T-helper 1 cell treated with Interleukin-12 subunit alpha and Interleukin-12 subunit beta and Interleukin-4 antibody, amounts not matched to agents 30 ng/mL and 1 ng/mL, for 36 hours (primary cell): Measurements from ENCODE around the gene HSH2D. TPM values are rescaled to one million over a fixed set of nuclear protein-coding genes. Genes with fewer than 3 reads are reported as not detected.
"Not testable (repeated sequence)": the region's sequence is repeated elsewhere in the genome, so short reads cannot be mapped to it uniquely, and the experiment has no call there.

ENCODE experiments used
- intact Hi-C: fragments of 100-400 bp; cut with micrococcal nuclease; formaldehyde crosslinking; loops from one replicate; pipeline ENCODE4 v1.15.1; 2024
- total RNA-seq: library from RNA; stranded (reverse); gene quantifications from 2 replicates; pipeline ENCODE4 v1.2.3, GENCODE V29; 2022

The HSH2D gene
- total RNA-seq, 1 donor from 2014 or later = 60.5 TPM

DNA sequence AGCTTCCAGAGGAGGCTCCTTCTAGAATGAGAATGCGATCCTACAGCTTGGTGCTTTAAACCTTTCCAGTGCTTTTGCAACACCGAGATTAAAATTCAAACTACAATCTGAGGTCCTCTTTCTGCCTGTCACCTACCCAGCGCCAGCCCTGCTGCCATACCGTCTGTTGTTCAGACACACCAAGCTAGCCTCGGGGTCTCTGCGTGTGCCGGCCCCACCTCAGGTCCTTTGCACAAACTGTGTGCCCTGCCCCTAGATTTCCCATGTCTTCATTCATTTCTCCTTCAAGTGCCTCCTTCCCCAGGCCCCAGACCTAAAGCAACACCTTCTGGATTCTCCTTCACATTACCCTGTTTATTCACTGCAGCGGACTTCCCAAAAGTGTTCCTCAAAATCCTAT lies 11.1 kb downstream of the HSH2D start:
- intact Hi-C loops = no loop called here

DNA sequence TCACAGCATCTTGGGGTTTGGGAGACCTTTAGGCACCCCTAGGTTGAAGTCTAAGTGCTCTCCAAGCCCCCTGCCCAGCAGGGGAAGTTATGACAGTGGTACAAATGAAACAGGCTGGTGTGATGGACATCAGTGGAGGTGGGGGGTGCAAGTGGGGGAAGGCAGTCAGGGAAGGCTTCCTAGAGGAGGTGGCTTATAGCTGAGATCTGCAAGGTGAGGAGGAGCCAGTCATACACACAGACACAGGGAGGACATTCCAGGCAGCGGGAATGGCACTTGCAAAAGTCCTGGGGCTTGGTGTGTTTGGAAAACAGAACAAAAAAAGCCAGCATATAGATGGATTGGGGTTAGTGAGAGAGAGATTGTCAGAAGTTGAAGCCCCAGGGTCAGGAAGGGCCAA lies 11.6 kb downstream of the HSH2D start:
- intact Hi-C loops = no loop called here

- intact Hi-C loops = no loop called here
These were observed 13.4 kb downstream of the HSH2D start for GRCh38 chr19:16156904-16157303.

DNA sequence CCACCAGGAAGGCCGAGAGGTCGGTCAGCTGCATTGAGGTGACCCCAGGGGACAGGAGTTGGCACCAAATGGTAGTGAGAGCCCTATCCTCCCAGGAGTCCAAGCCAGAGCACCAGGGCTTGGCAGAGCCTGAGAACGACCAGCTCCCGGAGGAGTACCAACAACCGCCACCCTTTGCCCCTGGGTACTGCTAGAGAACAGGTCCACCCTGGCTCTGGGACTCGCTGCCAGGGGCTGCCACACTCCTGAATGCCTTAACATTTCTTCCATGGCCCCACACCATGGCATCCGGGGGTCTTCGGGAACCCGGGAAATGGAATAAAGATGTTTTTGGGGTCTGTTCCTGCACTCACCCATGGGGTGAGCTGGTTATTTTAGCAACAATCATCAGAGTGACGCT lies 14.1 kb downstream of the HSH2D start:
- intact Hi-C loops = no loop called here

GRCh38 chr19:16159655-16160054 lies 16.2 kb downstream of the HSH2D start:
- intact Hi-C loops = no loop called here

DNA sequence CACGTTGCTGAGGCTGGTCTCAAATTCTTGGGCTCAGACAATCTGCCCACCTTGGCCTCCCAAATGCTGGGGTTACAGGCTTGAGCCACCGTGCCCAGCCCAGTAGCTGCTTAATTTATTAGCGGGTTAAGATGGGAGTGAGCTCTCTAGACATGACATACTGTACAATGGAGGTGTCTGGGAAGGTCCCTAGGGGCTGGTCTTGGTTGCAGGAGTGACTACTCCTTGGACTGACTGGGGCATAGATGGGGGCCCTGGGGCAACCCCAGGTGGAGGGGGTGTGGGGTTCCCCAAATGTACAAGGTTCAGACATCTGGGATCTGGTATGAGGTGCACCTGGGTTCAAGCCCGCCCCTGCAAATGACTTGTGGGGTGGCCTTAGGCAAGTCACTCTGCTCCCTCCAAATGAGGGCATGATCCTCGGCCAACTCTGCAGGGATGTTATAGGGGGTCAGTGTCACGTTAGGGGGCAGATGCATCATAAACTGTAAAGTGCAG lies 17.0 kb downstream of the HSH2D start:
- intact Hi-C loops = no loop called here

- intact Hi-C loops = no loop called here
These were observed 17.6 kb downstream of the HSH2D start for GRCh38 chr19:16160943-16161560.

DNA sequence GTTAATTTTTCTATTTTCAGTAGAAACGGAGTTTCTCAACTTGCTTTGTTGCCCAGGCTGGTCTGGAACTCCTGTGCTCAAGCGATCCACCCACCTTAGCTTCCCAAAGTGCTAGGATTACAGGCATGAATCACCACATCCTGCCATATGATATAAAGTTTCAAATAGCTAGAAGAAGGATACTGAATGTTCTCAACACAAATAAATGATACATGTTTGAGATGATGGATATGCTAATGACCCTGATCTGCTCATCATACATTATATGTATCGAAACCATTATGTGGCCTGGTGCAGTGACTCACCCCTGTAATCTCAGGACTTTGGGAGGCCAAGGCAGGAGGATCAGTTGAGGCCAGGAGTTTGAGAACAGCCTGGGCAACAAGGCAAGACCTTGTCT lies 18.4 kb downstream of the HSH2D start:
- intact Hi-C loops = no loop called here

DNA sequence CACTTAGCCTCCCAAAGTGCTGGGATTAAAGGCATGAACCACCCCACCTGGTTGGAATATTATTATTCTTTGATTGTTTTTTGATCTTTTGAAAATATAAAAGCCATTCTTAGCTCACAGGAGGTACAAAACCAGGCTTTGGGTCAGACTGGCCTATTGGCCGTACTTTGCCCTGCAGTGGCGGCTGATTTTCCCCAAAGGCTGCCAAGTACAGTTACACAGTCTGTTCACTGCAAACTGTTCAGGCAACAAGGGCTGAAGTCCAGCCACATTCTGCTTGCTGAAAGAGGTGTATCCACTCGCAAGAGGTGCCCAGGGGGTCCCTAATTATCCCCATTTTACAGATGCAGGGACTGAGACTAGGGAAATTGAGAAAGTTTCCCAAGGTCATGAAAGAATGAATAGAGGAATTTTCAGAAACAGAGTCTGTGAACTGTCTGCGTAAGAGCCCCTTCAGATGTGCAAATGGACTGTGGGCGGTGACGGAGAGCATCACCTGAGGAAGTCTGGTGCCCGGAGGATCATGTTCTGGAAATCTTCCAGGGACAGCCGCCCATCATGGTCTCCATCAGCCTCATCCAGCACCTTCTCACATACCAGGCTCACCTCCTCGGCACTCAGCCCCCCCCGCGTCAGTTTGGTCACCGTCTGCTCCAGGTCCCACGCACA lies 20.9 kb downstream of the HSH2D start:
- intact Hi-C loops = no loop called here

GRCh38 chr19:16166417-16166816 lies 22.9 kb downstream of the HSH2D start:
- intact Hi-C loops = no loop called here

- intact Hi-C loops = no loop called here
These were observed 23.6 kb downstream of the HSH2D start for GRCh38 chr19:16167055-16167454.

DNA sequence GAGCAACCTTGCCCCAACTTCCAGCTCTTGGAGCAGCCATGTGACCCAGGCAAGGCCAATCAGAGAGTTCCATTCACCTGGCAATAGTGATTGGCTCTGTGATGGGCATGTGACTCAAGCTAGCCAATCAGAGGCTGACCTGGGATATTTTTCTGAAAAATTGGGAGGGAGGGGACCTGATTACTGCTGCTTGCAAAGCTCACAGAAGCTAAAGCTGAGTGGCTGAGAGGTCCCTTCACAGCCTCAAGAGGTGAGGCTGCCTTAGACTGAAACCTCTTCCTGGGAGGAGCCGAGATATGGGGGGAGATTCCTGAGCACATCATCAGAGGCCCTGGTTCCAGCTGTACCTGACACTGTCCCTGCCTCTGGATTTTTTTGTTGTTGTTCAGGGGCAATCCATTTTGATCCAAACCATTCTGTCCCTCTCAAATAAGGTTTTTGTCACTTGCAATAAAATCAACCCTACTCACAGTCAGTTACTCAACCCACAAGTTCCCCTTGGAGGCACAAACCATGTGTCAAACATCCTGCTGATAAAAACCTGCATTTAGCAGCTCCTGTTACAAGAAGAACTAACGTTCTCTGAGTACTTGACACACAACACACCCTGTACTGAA lies 25.1 kb downstream of the HSH2D start:
- intact Hi-C loops = no loop called here

DNA sequence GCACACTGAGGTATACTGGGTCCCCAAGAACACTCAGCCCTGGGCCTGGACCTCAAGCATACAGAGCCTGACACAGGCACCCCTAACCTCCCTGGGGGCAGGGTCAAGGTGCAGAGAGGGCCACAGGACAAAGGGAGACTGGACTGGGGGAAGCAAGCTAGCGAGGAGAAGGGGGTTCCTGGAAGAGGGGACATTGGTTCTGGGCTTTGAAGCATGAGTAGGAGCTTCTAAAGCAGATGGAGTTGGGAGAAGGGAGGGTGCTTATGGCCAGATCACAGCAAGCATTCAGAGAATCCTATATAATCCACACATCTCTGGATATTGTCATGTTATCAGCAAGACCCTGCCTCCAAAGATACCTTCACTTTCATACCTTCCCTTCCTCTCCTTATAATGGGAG lies 26.6 kb downstream of the HSH2D start:
- intact Hi-C loops = no loop called here

GRCh38 chr19:16175954-16176353 lies 32.5 kb downstream of the HSH2D start:
- intact Hi-C loops = no loop called here

- intact Hi-C loops = not testable (repeated sequence)
These were observed 35.4 kb downstream of the HSH2D start for GRCh38 chr19:16178866-16179265.

DNA sequence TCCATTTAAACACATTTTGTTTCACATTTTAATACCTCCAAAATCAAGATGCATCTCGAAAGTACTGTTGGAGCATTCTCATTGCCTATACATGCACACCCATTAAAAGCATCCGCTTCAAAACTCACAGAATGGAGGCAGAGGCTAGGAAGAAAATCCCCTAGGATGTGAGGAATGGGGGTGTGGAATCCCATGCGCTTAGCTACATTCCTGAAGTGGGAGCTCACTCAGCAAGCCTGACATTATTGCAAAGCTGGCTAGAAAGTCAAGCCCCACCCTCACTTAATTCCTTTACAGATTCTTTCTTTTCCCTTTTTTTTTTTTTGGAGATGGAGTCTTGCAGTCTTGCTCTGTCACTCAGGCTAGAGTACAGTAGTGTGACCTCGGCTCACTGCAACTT lies 37.1 kb downstream of the HSH2D start:
- intact Hi-C loops = no loop called here

- intact Hi-C loops = loop anchor here (1.0 to 5.0 kb wide), 12 partner anchors 13 to 852 kb away; partner anchors contain the start of genes AKAP8, AP1M1, BRD4 and HSH2D
These were observed 41.2 kb downstream of the HSH2D start for GRCh38 chr19:16184665-16185122.

DNA sequence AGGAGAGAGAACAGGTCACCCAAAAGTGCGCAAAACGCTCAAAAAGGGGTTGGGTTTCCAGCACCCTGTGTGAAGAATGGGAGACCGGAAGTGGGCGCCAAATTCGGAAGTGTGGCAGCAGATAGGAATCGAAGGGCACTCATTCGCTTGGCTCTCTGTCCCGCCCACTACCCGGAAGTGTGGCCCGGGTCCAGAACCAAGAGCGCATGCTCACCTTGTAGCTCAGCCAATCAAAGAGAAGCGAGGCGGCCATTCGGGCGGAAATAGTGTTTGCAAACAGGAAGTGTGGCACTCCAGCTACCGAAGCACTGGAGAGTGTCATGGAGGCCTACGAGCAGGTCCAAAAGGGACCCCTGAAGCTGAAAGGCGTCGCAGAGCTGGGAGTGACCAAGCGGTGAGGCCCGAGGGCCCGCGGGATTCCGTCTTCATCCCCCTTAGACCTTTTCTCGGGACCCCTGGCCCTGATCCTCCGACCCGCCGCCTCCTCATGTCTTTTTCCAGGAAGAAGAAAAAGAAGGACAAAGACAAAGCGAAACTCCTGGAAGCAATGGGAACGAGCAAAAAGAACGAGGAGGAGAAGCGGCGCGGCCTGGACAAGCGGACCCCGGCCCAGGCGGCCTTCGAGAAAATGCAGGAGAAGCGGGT lies 41.8 kb downstream of the HSH2D start, which contains the start of gene FAM32A:
TSS of gene FAM32A (plus strand) at position 288 of the 645 bp plus-strand sequence. CDS start at position 321, 33 bp downstream.
- intact Hi-C loops = loop anchor here (1.0 to 5.0 kb wide), 12 partner anchors 12 to 853 kb away; partner anchors contain the start of genes AKAP8, AP1M1, BRD4 and HSH2D

DNA sequence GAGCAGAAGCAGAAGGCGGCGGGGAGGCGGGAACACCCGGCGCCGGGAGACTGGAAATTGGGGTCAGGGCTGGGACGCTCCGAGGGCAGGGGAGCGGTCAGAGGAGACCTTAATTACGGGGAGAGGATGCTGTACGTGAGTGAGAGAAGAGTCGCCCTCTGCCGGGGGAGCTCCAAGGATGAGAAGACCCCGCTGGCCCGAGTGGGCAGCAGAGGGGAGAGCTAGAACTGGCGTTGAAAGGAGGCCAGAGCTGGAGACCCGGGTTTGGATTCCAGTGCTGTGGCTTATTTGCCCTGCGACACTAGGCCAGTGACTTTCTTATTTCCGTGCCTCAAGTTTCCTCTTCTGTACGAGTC lies 42.3 kb downstream of the HSH2D start:
- intact Hi-C loops = loop anchor here (1.0 to 5.0 kb wide), 12 partner anchors 12 to 853 kb away; partner anchors contain the start of genes AKAP8, AP1M1, BRD4 and HSH2D

GRCh38 chr19:16188521-16188920 lies 45.0 kb downstream of the HSH2D start:
- intact Hi-C loops = loop anchor here (5.0 kb wide), 1 partner anchor 856 kb away; the partner anchor contains the start of gene BRD4

DNA sequence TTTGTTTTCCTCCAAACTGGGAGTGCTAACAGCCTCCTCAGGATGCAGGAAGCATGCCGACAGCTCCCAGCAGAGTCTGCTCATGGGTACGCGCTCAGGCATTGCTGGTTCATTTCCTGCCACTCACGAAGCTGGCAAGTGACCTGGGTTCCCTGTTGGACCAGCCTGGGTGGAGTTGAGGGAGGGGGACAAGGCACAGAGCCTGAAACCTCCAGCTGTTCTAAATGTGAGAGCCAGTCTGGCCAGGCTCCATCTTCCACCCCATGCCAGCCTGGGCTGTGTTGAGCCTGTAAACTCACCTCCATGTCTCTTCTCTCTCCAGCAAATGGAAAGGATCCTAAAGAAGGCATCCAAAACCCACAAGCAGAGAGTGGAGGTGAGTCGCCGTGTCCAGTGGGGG lies 46.7 kb downstream of the HSH2D start:
- intact Hi-C loops = no loop called here

DNA sequence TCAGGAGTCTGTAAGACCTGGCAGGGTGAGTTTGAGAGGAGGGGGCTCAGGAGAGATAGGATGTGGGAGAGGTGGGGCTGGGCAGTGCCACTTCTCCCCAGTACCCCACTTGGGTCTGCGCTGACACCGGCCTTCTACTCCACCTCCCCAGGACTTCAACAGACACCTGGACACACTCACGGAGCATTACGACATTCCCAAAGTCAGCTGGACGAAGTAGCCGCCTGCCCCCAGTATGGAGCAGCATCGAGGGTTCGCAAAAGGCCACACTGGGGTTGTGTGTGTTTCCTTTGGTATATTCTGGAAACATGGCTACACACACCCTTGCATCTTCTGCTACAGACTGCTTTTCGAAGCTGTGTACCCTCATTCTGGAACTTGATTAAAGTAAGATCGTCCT lies 47.3 kb downstream of the HSH2D start:
- intact Hi-C loops = no loop called here
